Panc1 (cell line): ENCODE data around the gene ARHGAP25. TPM values are rescaled to one million over a fixed set of nuclear protein-coding genes. Genes with fewer than 3 reads are reported as not detected.

ENCODE experiments used
- ATAC-seq: fragments of 200-7000 bp; cut with Tn5 transposase; 2 replicates; pipeline ENCODE4 v1.9.1; 2020; ENCODE audit warnings: mild to moderate bottlenecking, moderate library complexity
- BruUV-seq: library from RNA; stranded (reverse); fragments of 400-500 nt; replicated peaks from 2 replicates; lab custom pipeline; 2021; lab: Mats Ljungman, UMichigan
- CTCF ChIA-PET: fragments of 300-600 bp; sonication (Branson Sonifier 250); formaldehyde crosslinking; loops from one replicate; lab custom pipeline; 2022; ENCODE audit warnings: antibody characterized with exemption; lab: Charles Lee
- POLR2A ChIA-PET: fragments of 300-600 bp; sonication (Branson Sonifier 250); formaldehyde crosslinking; loops from one replicate; lab custom pipeline; 2022; ENCODE audit warnings: antibody characterized with exemption; lab: Charles Lee
- DNase-seq: peaks from one replicate; pipeline ENCODE4 v3.0.0-alpha.2; 2010; ENCODE audit warnings: low read depth, low spot score
- H3K27ac ChIP-seq: 2 replicates; pipeline ENCODE4 v1.5.1; 2011; ENCODE audit warnings: mild to moderate bottlenecking, low read length, inconsistent platforms
- H3K27me3 ChIP-seq: fragments of 200-500 bp; sonication (Bioruptor generic); 2 replicates; pipeline ENCODE4 v1.6.0; 2014; ENCODE audit warnings: low read length, inconsistent platforms; ENCODE audit not compliant: control insufficient read depth, insufficient read depth
- H3K36me3 ChIP-seq: fragments of 200-500 bp; sonication (Bioruptor generic); 2 replicates; pipeline ENCODE4 v1.5.1; 2014; ENCODE audit warnings: inconsistent platforms, mild to moderate bottlenecking, low read length, moderate library complexity; ENCODE audit not compliant: control insufficient read depth, insufficient read depth
- H3K4me1 ChIP-seq: 2 replicates; pipeline ENCODE4 v1.5.1; 2011; ENCODE audit warnings: inconsistent platforms, mild to moderate bottlenecking, low read length, moderate library complexity; ENCODE audit not compliant: control insufficient read depth, insufficient read depth
- H3K4me3 ChIP-seq, 2 experiments: 2 replicates each; pipeline ENCODE4 v1.5.1; 2011 to 2012; ENCODE audit warnings: low read depth in 2 of 2, low read length in 2 of 2, mild to moderate bottlenecking in 2 of 2, inconsistent platforms in 1 of 2, moderate library complexity in 1 of 2
- H3K9me3 ChIP-seq: fragments of 200-500 bp; sonication (Bioruptor generic); 2 replicates; pipeline ENCODE4 v1.5.1; 2014; ENCODE audit warnings: low read depth, mild to moderate bottlenecking, inconsistent platforms, low read length, moderate library complexity; ENCODE audit not compliant: control insufficient read depth, insufficient read depth
- CTCF ChIP-seq: fragments of 450-650 bp; IDR thresholded peaks from 2 replicates; pipeline ENCODE4 v1.5.1; 2017; ENCODE audit warnings: mild to moderate bottlenecking
- POLR2AphosphoS5 ChIP-seq: IDR thresholded peaks from 2 replicates; pipeline ENCODE4 v1.6.1; 2012; ENCODE audit warnings: mild to moderate bottlenecking, low read depth, low read length, moderate library complexity
- REST ChIP-seq, 2 experiments: IDR thresholded peaks; 2 replicates each; pipeline ENCODE4 v1.6.1; 2011 to 2012; ENCODE audit warnings: low read depth in 2 of 2, control low read depth in 1 of 2, low read length in 1 of 2, mild to moderate bottlenecking in 1 of 2, moderate library complexity in 1 of 2; ENCODE audit not compliant: insufficient read depth in 1 of 2
- SIN3A ChIP-seq: IDR thresholded peaks from 2 replicates; pipeline ENCODE4 v1.6.1; 2012; ENCODE audit warnings: low read depth, mild to moderate bottlenecking, low read length, moderate library complexity, borderline replicate concordance; ENCODE audit not compliant: insufficient read depth
- TCF7L2 ChIP-seq: IDR thresholded peaks from 2 replicates; pipeline ENCODE4 v1.6.1; 2011; ENCODE audit warnings: mild to moderate bottlenecking, low read depth, low read length, inconsistent platforms
- in situ Hi-C: cut with HindIII; loops from 2 replicates; pipeline ENCODE4 v1.10.0; 2016; ENCODE audit warnings: low sequenced_read_pairs, low pct_unique_long_range_greater_than_20kb
- intact Hi-C: fragments of 100-400 bp; cut with micrococcal nuclease; formaldehyde crosslinking; loops from one replicate; pipeline ENCODE4 v1.10.0; 2022; ENCODE audit not compliant: unreplicated experiment
- total RNA-seq: library from RNA; stranded (reverse); gene quantifications from one replicate; pipeline ENCODE4 v1.2.1, GENCODE V29; 2021; ENCODE audit not compliant: unreplicated experiment

The ARHGAP25 gene
- total RNA-seq, 1 experiment from 2014 or later, result 0.49 TPM

GRCh38 chr2:68700560-68700959 lies 34.1 kb upstream of the ARHGAP25 start:
- Histone ChIP-seq H3K36me3 (no peaks in the 10 kb centered on the region), H3K4me3 (no peak overlapping the region), H3K27ac (no peak overlapping the region), H3K4me1 (no peaks in the 10 kb centered on the region), H3K9me3 (peaks cover 2% of the 10 kb centered on the region; the same call in 1 of the 2 replicates), H3K27me3 (peaks cover 4% of the 10 kb centered on the region; the same call in 1 of the 2 replicates)
- intact Hi-C loops, result no loop called here
- ChIA-PET CTCF (no interaction called here), POLR2A (no interaction called here)
- DNase-seq (no peak), ATAC-seq (no peak)
- no peak for TF ChIP-seq TCF7L2
- TF ChIP-seq SIN3A, result no peak
- TF ChIP-seq POLR2AphosphoS5, result no peak
- TF ChIP-seq REST (IDR thresholded peaks at IDR 0.05; ENCODE audit: insufficient read depth in 1 of 2, low read depth in 2 of 2, low read length in 1 of 2), result no peak
- TF ChIP-seq CTCF, result no peak
- in situ Hi-C loops, result no loop called here
- no TSS peak for BruUV-seq

GRCh38 chr2:68706637-68707036 lies 28.0 kb upstream of the ARHGAP25 start:
- CTCF ChIA-PET, result no interaction called here
- DNase-seq (no peak), ATAC-seq (no peak)
- no peaks in the 10 kb centered on the region for H3K4me1 ChIP-seq
- TF ChIP-seq REST (IDR thresholded peaks at IDR 0.05; ENCODE audit: insufficient read depth in 1 of 2, low read depth in 2 of 2, low read length in 1 of 2), result no peak
- TF ChIP-seq POLR2AphosphoS5, result no peak
- TF ChIP-seq CTCF, result no peak
- TF ChIP-seq SIN3A, result no peak
- TF ChIP-seq TCF7L2, result no peak
- H3K27ac ChIP-seq, result no peak overlapping the region
- intact Hi-C loops, result loop anchor here (5.0 kb wide), 1 partner anchor 206 kb away; no protein-coding TSS in a partner anchor
- no peaks in the 10 kb centered on the region for H3K36me3 ChIP-seq
- H3K9me3 ChIP-seq, result no peaks in the 10 kb centered on the region
- BruUV-seq, result no TSS peak
- POLR2A ChIA-PET, result no interaction called here
- peaks cover 6% of the 10 kb centered on the region; the same call in 1 of the 2 replicates for H3K27me3 ChIP-seq
- H3K4me3 ChIP-seq, result no peak overlapping the region
- in situ Hi-C loops, result no loop called here
